GM19240 (cell line): Measurements from ENCODE around the gene B3GALT5.
"Not testable (repeated sequence)": the region's sequence is repeated elsewhere in the genome, so short reads cannot be mapped to it uniquely, and the experiment has no call there.

ENCODE experiments used
- DNase-seq: peaks from one replicate; pipeline ENCODE4 v3.0.0; 2011; ENCODE audit warnings: low spot score; ENCODE audit not compliant: insufficient read length

Gene B3GALT5

GRCh38 chr21:39666681-39667315 lies 54.1 kb downstream of the B3GALT5 start:
- DNase-seq: no peak

- no peak for DNase-seq
Measured at GRCh38 chr21:39667353-39667891, 54.7 kb downstream of the B3GALT5 start.

GRCh38 chr21:39668369-39668768 lies 55.6 kb downstream of the B3GALT5 start:
- no peak for DNase-seq

- DNase-seq: no peak
Measured at GRCh38 chr21:39669485-39669884, 56.7 kb downstream of the B3GALT5 start.

- DNase-seq: no peak
Measured at GRCh38 chr21:39669976-39670661, 57.4 kb downstream of the B3GALT5 start.

- DNase-seq: no peak
Measured at GRCh38 chr21:39670701-39671100, 58.0 kb downstream of the B3GALT5 start.

- no peak for DNase-seq
Measured at GRCh38 chr21:39671986-39672385, 59.2 kb downstream of the B3GALT5 start.

GRCh38 chr21:39673163-39673562 lies 60.4 kb downstream of the B3GALT5 start:
- DNase-seq: no peak

- DNase-seq: no peak
Measured at GRCh38 chr21:39673736-39674135, 61.0 kb downstream of the B3GALT5 start.

- DNase-seq: no peak
Measured at GRCh38 chr21:39674801-39675200, 62.1 kb downstream of the B3GALT5 start.

GRCh38 chr21:39675590-39675989 lies 62.9 kb downstream of the B3GALT5 start:
- DNase-seq: no peak

- DNase-seq: no peak
Measured at GRCh38 chr21:39675993-39676661, 63.4 kb downstream of the B3GALT5 start.

GRCh38 chr21:39680216-39680615 lies 67.5 kb downstream of the B3GALT5 start:
- no peak for DNase-seq

- DNase-seq: no peak
Measured at GRCh38 chr21:39681257-39681656, 68.5 kb downstream of the B3GALT5 start.

GRCh38 chr21:39681845-39682244 lies 69.1 kb downstream of the B3GALT5 start:
- no peak for DNase-seq

- DNase-seq: no peak
Measured at GRCh38 chr21:39685236-39685635, 72.5 kb downstream of the B3GALT5 start.

GRCh38 chr21:39685991-39686390 lies 73.3 kb downstream of the B3GALT5 start:
- no peak for DNase-seq

- no peak for DNase-seq
Measured at GRCh38 chr21:39686646-39687468, 74.1 kb downstream of the B3GALT5 start.

GRCh38 chr21:39688010-39688409 lies 75.3 kb downstream of the B3GALT5 start:
- no peak for DNase-seq

- not testable (repeated sequence) for DNase-seq
Measured at GRCh38 chr21:39689860-39690259, 77.1 kb downstream of the B3GALT5 start.

GRCh38 chr21:39690454-39690853 lies 77.7 kb downstream of the B3GALT5 start:
- DNase-seq: no peak
